Testis (tissue), 2 donors: ENCODE data around the gene TMEM181.

Source experiments
- CTCF ChIP-seq, 3 experiments: fragments of 450-650 bp in 2 of 3; fragments of 200-600 bp in 1 of 3; sonication (generic) in 1 of 3; IDR thresholded peaks; one replicate each; pipeline ENCODE4 v1.5.1; 2016 to 2019; ENCODE audit warnings: antibody characterized with exemption in 3 of 3, mild to moderate bottlenecking in 2 of 3, moderate library complexity in 1 of 3
- POLR2A ChIP-seq: fragments of 450-650 bp; IDR thresholded peaks from one replicate; pipeline ENCODE4 v1.6.1; 2017; ENCODE audit warnings: antibody characterized with exemption, mild to moderate bottlenecking, moderate library complexity

DNA sequence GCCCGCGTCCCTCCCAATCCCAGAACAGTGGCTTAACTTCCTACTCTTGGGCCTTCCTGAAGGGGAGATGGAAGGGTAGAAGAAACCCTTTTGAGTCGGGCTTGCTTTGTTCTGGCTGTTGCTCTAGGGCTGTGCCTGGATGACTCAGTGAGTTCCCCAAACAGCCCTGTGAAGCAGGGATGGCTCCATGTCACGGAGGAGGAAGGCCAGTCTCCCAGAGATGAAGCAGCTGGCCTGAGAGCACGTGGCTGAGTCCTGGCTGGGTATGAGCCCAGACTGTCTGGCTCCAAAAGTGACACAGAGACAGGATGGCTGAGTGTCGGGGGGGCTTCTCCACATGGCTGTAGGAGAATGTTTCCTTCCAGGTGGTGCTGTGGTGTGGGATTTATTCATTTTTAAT is 94.6 kb downstream of the TMEM181 start:
- TF ChIP-seq POLR2A (no peak), CTCF (IDR thresholded peaks at IDR 0.05) (no peak)
